H1 (cell line): ENCODE results near the gene RMRP. TPM values are rescaled to one million over a fixed set of nuclear protein-coding genes. Genes with fewer than 3 reads are reported as not detected.
A peak's percentile ranks its signal among the peaks of the same experiment; 100 is the strongest.

ENCODE experiments used
- ASH2L ChIP-seq: fragments of 200-600, 300-600 bp; sonication (generic); IDR thresholded peaks from one replicate; pipeline ENCODE4 v1.7.1; 2017; ENCODE audit warnings: low read length
- ATF3 ChIP-seq: IDR thresholded peaks from 2 replicates; pipeline ENCODE4 v1.6.1; 2011; ENCODE audit warnings: low read depth, mild to moderate bottlenecking, low read length; ENCODE audit not compliant: insufficient read depth
- BACH1 ChIP-seq: IDR thresholded peaks from 2 replicates; pipeline ENCODE4 v1.6.1; 2012; ENCODE audit warnings: low read length, improper control_type of control experiment
- CBX8 ChIP-seq: fragments of 300-800, 300-1000 bp; sonication (generic); IDR thresholded peaks from 2 replicates; pipeline ENCODE4 v1.7.1; 2016; ENCODE audit warnings: low read depth, low read length, borderline replicate concordance
- CEBPB ChIP-seq: IDR thresholded peaks from 2 replicates; pipeline ENCODE4 v1.6.1; 2012; ENCODE audit warnings: low read depth, low read length
- E2F6 ChIP-seq: IDR thresholded peaks from 2 replicates; pipeline ENCODE4 v1.6.1; 2012; ENCODE audit warnings: inconsistent platforms
- EGR1 ChIP-seq: IDR thresholded peaks from 2 replicates; pipeline ENCODE4 v1.6.1; 2011; ENCODE audit warnings: low read depth, low read length, borderline replicate concordance
- EP300 ChIP-seq, 2 experiments: IDR thresholded peaks; 1 replicate in 1 of 2; 2 replicates in 1 of 2; pipeline ENCODE4 v1.6.1; 2011 to 2012; ENCODE audit warnings: low read depth in 2 of 2, low read length in 2 of 2, mild to moderate bottlenecking in 2 of 2, borderline replicate concordance in 1 of 2, inconsistent platforms in 1 of 2, moderate library complexity in 1 of 2
- GABPA ChIP-seq: IDR thresholded peaks from 2 replicates; pipeline ENCODE4 v1.6.1; 2011; ENCODE audit warnings: mild to moderate bottlenecking, low read length, moderate library complexity, borderline replicate concordance; ENCODE audit not compliant: insufficient read depth
- HDAC6 ChIP-seq: IDR thresholded peaks from one replicate; pipeline ENCODE4 v1.7.1; 2012; ENCODE audit warnings: low read depth, mild to moderate bottlenecking, inconsistent platforms, low read length, moderate library complexity
- KDM4A ChIP-seq: IDR thresholded peaks from one replicate; pipeline ENCODE4 v1.7.1; 2012; ENCODE audit warnings: low read depth, mild to moderate bottlenecking, moderate library complexity, low read length, inconsistent platforms; ENCODE audit not compliant: severe bottlenecking
- MAX ChIP-seq: IDR thresholded peaks from 2 replicates; pipeline ENCODE4 v1.6.1; 2012; ENCODE audit warnings: inconsistent platforms
- POU5F1 ChIP-seq: IDR thresholded peaks from 2 replicates; pipeline ENCODE4 v1.6.1; 2011; ENCODE audit warnings: low read depth, mild to moderate bottlenecking, low read length, moderate library complexity
- RAD21 ChIP-seq, 2 experiments: IDR thresholded peaks in 1 of 2; conservative IDR thresholded peaks in 1 of 2; 2 replicates each; pipeline ENCODE4 v1.6.1; 2011; ENCODE audit warnings: low read depth in 2 of 2, low read length in 2 of 2, improper control_type of control experiment in 1 of 2, inconsistent platforms in 1 of 2, mild to moderate bottlenecking in 1 of 2, moderate library complexity in 1 of 2
- RNF2 ChIP-seq: fragments of 200-900, 300-1000 bp; sonication (generic); IDR thresholded peaks from 2 replicates; pipeline ENCODE4 v1.7.1; 2016; ENCODE audit warnings: borderline replicate concordance, low read depth, mild to moderate bottlenecking, antibody characterized with exemption, low read length; ENCODE audit not compliant: poor library complexity, severe bottlenecking; ENCODE audit errors: missing control alignments
- SP1 ChIP-seq: IDR thresholded peaks from 2 replicates; pipeline ENCODE4 v1.6.1; 2011; ENCODE audit warnings: low read depth, low read length
- SP4 ChIP-seq: IDR thresholded peaks from 2 replicates; pipeline ENCODE4 v1.6.1; 2012; ENCODE audit warnings: low read length, inconsistent platforms
- SRF ChIP-seq: IDR thresholded peaks from 2 replicates; pipeline ENCODE4 v1.6.1; 2011; ENCODE audit warnings: mild to moderate bottlenecking, low read depth, low read length, moderate library complexity
- TAF1 ChIP-seq: IDR thresholded peaks from 2 replicates; pipeline ENCODE4 v1.6.1; 2011; ENCODE audit warnings: mild to moderate bottlenecking, low read depth, low read length
- TAF7 ChIP-seq: optimal IDR thresholded peaks from 2 replicates; pipeline ENCODE3; 2011; ENCODE audit warnings: low read depth, mild to moderate bottlenecking, inconsistent platforms, low read length, moderate library complexity, borderline replicate concordance
- TBP ChIP-seq: IDR thresholded peaks from 2 replicates; pipeline ENCODE4 v1.6.1; 2011; ENCODE audit warnings: low read depth, low read length, improper control_type of control experiment
- TCF12 ChIP-seq: IDR thresholded peaks from 2 replicates; pipeline ENCODE4 v1.6.1; 2011; ENCODE audit warnings: low read depth, mild to moderate bottlenecking, low read length
- ZNF274 ChIP-seq: IDR thresholded peaks from 2 replicates; pipeline ENCODE4 v1.7.0; 2012; ENCODE audit warnings: low read length, borderline replicate concordance; ENCODE audit errors: extremely low read depth
- polyA plus RNA-seq, 7 experiments: library from polyadenylated mRNA; depleted of rRNA in 3 of 7; stranded (reverse) in 5 of 7; unstranded in 2 of 7; fragments of >200 nt in 5 of 7; fragments of 200-250 nt in 2 of 7; gene quantifications; 1 replicate in 5 of 7; 2 replicates in 1 of 7; 4 replicates in 1 of 7; pipeline versions ENCODE4 v1.2.1 to v1.2.3, GENCODE V29; 2011 to 2013; ENCODE audit warnings: missing spikeins in 2 of 7, mixed read lengths in 2 of 7
- total RNA-seq: library from RNA; stranded (reverse); fragmentation: NEBNext Ultra II Directional; extraction: Animal tissue kit (Norgen Biotek cat#: 25700); gene quantifications from 2 replicates; pipeline ENCODE4 v1.2.1, GENCODE V29; 2021

The RMRP gene
- total and polyA plus RNA-seq, 2 of the 8 experiments (the other 6 are each of a cell fraction or from before 2014, with no cell fraction given), result 169 to 14,987 TPM

GRCh38 chr9:35616681-35617459, 40.9 kb downstream of the RMRP start (continued):
- TF ChIP-seq HDAC6 (no peak), CBX8 (no peak), MAX (no peak; the same call in 1 of the 2 replicates), GABPA (peak; percentile 83), ASH2L (peak; percentile 68), TBP (peak; percentile 44; the same call in 1 of the 2 replicates), ZNF274 (no peak), RAD21 (IDR thresholded peaks at IDR 0.05 in 1 of 2, conservative IDR thresholded peaks at IDR 0.05 in 1 of 2; ENCODE audit: low read depth in 2 of 2, low read length in 2 of 2) (no peak; a peak in 1 of 4 replicates), CEBPB (no peak), E2F6 (no peak), BACH1 (no peak), EGR1 (no peak), TAF1 (peak; percentile 47; the same call in 1 of the 2 replicates), EP300 (IDR thresholded peaks at IDR 0.05; ENCODE audit: borderline replicate concordance in 1 of 2, low read depth in 2 of 2, low read length in 2 of 2) (no peak), SP1 (no peak), SP4 (no peak), ATF3 (no peak), SRF (no peak), TCF12 (no peak), RNF2 (no peak), KDM4A (peak; percentile 63), POU5F1 (no peak), TAF7 (no peak)
